Measurements from ENCODE around the gene AHCYL1.

AHCYL1 gene

DNA sequence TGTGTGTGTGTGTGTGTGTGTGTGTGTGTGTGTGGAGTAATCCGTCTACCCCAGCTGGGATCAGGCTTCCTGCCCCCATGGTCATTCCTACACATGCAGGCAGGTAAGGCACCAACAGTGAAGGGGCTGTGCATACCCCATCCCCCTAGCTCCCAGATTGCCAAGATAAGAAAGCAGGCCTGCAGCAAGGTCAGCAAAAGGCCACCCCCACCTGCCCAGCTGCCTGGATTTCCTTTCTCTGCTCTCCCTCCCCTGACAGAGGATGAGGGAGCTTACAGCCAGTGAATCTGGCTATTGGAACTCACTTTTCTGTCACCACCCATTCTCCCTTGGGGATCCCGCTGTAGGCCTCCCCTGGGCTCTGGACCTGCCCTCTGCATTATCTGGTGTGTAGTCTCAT is 78.0 kb downstream of the AHCYL1 start:
- DNase-seq (ENCODE audit: low spot score): no peak

DNA sequence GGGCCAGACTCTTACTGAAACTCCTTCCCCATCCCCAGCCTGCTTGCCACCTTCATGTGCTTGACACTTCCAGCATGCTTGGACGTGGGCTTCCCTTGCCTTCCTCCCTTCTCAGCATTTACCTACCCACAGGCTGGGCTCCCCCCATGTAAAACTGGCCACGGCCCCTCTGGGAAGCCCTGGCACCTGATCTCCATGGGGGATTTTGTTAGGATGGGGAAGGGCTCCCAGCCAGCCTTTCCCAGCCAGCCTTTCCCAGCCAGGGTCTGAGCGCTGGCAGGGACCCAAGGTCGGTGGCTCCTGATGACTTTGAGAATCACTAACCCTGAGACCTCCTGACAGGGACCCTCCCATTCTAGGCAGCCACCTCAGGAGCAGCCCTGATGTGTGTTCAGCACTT is 79.2 kb downstream of the AHCYL1 start:
- DNase-seq (ENCODE audit: low spot score): no peak

DNA sequence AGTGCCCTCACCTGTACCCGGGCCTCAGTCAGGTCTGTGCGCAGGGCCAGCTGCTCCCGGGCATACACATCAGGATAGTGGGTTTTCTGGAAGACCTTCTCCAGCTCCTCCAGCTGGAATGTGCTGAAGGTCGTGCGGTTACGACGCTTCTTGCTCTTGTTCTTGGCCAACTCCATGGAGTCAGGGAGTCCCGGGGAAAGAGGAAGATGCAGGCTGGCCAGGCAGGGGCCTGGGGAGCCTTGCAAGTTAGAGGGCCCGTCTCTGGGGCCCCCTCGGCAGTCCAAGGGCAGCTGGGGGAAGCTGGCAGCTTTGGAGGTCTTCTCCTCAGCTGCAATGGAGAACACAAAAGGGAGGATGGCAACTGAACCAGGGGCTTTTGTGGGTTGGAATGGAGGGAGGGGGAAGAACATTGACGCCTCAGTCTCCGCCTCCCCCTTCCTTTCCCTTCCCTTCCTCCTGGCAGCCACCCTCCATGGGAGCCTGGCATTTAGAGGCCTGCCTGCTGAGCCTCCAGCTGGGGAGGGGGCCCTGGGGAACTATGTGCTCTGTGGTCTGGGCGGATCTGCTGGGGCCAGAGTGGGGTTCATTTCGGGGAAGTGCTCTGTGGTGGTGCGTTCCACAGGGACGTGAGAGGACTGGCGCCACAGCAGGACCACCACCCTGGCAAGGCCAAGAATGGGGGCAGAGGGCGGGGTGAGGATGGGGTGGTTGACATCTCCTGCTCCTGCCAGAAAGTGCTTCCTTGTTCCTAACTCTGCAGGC is 80.2 kb downstream of the AHCYL1 start:
- DNase-seq (ENCODE audit: low spot score): no peak

DNA sequence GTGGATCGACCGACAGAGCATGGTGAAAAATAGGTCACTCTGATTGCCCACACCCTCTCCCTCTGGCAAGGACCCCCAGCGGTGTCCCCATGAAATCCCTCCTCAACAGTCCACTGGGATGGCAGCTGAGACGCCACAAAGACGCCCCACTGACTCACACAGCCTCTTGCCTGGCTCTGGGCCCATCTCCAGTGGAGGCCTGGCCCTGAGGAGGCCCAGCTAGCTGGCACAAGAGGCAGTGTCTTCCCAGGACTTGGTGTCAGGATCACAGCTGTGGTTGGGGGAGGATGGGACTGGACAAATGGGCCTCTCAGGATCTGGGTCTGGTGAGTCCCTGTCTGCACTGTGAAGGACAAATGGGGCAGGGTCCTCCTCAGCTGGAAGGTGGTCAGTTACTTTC is 81.3 kb downstream of the AHCYL1 start:
- DNase-seq (ENCODE audit: low spot score): no peak

DNA sequence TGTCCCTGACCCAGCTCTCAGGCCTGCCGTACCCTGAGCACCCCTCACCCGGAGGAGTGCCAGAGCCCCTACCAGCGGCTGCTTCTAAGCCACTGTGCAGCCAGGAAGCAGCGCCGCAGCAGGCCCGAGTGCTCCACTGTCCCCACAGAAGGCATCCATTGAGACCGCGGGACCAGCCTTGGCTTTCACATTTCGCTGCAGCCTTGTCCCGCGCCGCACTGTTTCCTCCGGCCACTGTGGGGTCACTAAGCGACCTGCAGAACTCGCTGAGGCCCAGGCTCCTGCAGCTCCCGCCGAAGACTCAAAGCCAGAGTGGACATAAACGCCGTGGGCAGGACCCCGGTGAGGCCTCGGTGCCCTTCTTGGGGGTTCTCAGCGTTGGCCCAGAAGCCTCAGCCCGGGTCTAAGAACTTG is 82.9 kb downstream of the AHCYL1 start:
- DNase-seq (ENCODE audit: low spot score): no peak

DNA sequence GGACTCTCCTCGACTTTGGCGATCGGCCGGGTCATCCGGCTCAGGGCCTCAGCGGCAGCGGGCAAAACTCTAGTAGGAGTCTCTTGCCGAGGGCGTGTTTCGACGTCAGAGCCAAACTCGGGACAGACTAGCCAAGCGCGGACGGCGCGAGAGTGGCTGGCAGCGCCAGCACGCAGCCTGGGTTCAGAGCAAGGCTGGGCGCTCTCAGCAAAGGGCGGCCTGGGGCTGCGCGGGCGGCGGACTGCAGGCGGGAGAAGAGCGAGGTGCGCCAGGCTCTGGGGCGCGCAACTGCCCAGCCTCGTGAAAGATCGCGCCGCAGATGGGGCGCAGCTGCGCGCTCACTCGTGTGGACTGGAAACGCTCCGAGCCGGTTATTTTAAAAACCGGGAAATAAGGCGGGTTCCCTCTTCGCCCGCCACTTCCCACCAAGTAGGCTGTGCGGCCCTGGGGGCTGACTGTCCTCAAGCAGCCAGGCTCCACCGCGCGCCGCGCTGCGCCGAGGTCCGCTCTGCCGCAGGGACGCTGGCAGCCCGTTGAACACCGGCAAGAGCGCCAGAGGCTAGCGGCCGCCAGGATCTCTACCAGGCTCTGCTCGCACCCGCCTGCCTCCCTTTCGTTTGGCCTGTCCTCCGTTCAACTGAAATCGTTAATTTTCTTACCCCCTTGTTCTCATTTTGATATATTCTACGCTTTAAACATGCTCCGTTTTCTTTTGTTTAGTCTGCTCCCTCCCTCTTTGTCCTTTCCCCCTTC is 83.5 kb downstream of the AHCYL1 start:
- no peak for DNase-seq (ENCODE audit: low spot score)

DNA sequence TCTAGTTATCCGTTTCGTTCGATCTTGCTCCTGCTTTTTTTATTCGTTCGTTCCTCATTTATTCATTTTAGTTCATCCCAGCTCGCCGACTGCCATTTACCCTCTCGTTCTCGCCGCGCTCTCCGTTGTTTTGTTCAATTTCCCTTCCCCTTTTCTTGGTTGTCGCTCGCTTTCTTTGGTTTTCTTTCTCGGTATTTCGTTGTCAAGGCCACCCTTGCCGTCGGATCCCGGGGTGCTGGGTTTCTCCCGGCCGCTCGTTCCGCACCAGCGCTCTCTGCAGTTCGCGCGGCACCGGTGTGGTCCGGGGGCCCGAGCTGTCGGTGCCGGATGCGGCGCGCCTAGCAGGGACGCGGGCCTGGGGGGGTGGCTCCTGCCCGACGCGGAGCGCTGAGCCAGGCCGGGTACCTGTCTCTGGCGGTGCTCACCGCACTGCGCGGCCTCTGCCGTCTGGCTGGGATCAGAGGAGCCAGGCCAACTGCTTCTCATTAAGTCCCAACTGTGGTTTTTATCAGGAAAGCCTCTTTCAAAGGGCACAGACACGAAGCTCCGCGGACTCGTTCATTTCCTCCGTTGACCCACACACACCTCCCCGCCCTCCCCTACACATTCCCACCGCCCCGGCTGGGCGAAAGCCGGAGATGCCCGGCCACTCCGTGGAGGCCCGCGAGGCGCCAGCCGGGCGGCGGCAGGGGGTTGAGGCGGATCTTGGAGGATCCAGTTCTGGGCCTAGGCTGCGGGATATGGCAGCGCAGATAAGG is 84.3 kb downstream of the AHCYL1 start:
- no peak for DNase-seq (ENCODE audit: low spot score)

DNA sequence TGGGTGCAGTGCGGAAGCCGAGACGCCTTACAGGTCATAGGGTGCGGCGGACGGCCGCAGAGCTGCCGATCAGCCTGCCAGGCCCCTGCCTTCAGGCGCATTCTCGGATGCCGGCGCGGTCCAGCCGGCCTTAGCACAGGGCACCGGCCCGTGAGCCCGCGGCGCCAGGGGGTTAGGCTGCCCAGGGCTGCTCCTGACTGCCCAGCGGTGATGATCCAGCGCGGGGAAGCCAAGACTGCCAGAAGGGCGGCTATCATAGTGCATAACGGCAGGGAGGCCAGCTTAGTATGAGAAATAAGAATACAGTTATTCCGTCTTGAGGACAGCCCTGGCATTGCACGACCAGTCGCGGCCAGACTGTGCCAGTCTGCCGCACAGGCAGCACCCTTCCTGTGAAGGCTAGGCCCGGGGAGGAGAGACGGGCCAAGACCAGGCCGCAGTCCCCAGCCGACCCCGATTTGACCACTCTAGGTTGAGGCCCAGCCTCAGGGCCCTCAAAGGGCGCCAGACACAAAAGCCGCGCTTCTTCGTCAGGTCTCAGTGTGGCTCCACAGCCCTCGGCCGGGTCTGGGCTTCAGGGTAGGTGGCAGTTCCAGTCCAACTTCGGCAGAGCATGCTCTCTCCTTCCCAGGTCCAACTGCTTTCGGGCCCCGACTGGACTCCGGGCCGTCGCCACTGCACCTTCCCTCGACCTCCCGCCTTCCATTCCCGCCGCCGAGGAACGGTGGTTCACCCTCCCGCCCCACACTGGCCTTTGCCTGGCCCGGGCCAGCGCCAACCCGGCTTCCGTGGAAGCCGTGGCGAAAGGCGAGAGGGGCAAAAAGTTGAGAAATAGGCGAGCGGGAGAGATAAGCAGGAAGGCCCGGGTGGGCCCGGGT is 85.1 kb downstream of the AHCYL1 start:
- DNase-seq (ENCODE audit: low spot score): no peak

DNA sequence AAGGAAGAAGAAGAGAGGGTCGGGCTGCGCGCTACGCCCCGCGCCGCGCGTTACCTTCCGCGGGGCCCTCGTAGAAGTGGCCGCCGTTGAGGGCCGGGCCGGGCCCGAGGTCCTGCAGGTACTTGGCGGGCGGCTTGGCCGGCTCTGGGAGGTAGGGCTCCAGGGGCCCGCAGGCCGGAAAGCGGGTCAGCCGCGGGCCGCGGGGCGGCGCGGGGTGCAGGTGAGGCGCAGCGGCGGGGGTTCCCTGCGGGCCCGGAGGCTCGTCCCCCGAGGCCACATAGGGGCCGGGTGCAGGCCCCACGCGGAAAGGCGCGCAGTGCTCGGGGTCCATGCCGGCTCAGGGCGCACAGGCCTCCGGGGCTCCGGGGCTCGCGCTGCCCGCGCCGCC is 85.7 kb downstream of the AHCYL1 start:
- no peak for DNase-seq (ENCODE audit: low spot score)

DNA sequence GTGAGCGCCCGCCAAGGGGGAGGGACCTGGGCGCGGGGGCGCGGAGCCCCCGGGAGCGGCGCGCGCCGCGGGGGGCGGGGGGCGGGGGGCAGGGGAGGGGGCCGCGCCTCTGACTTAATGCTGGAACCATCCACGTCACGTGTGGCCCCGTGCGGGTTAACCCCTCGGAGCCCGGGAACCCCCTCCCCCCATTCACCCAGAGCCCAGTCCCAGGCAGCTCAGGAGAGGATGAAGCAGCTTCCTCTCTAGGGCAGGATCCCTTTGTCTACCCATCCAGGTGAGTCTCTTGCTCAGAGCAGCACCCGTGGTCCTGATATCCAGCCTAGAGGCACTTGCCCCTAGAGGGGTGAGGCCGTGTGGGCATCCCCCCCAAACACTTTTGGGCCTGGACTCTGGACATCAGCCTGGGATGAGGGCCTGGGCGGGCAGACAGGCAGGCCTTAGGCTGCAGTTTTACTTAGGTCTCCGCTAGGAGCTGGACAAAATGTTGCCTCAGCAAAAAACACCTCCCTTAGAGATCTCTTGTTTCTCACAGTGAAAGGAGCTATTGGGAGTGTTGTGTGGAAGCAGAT is 86.2 kb downstream of the AHCYL1 start, which contains the start of gene ALX3:
ALX3 (minus strand) TSS at position 2 of the 572 bp plus-strand sequence. CDS start 60 bp downstream, outside the sequence.
- DNase-seq (ENCODE audit: low spot score): no peak
